Heart left ventricle (tissue), 16 donors: Measurements from ENCODE around the gene PTTG1IP. TPM values are rescaled to one million over a fixed set of nuclear protein-coding genes. Genes with fewer than 3 reads are reported as not detected.

Source experiments
- ATAC-seq, 4 donors: fragments of 200-7000 bp; cut with Tn5 transposase; one replicate each; pipeline ENCODE4 v1.9.1; 2020 to 2022; ENCODE audit warnings: moderate library complexity in 4 of 4, mild to moderate bottlenecking in 3 of 4, moderate number of reproducible peaks in 1 of 4
- DNase-seq, 5 donors: peaks; one replicate each; pipeline ENCODE4 v3.0.0-alpha.2; 2020
- H3K27ac ChIP-seq, 12 donors: fragments of 200-600 bp; sonication (generic) in 4 of 12; one replicate each; pipeline versions ENCODE4 v1.5.0 to v1.8.0; 2016 to 2022; ENCODE audit warnings: mild to moderate bottlenecking in 2 of 12
- H3K27me3 ChIP-seq, 9 donors: fragments of 200-600 bp; sonication (generic) in 2 of 9; one replicate each; pipeline versions ENCODE4 v1.5.1 to v1.8.0; 2016 to 2022; ENCODE audit warnings: mild to moderate bottlenecking in 3 of 9
- H3K36me3 ChIP-seq, 9 donors: fragments of 200-600 bp; sonication (generic) in 2 of 9; one replicate each; pipeline versions ENCODE4 v1.5.0 to v1.8.0; 2018 to 2022; ENCODE audit warnings: mild to moderate bottlenecking in 2 of 9
- H3K4me1 ChIP-seq, 12 donors: fragments of 200-600 bp; sonication (generic) in 4 of 12; one replicate each; pipeline versions ENCODE4 v1.5.0 to v1.8.0; 2016 to 2022; ENCODE audit warnings: mild to moderate bottlenecking in 3 of 12
- H3K4me3 ChIP-seq, 12 donors: fragments of 200-600 bp; sonication (generic) in 4 of 12; one replicate each; pipeline versions ENCODE4 v1.5.0 to v1.8.0; 2017 to 2022; ENCODE audit warnings: mild to moderate bottlenecking in 9 of 12, moderate library complexity in 4 of 12
- H3K9me3 ChIP-seq, 12 donors: fragments of 200-600 bp; sonication (generic) in 4 of 12; one replicate each; pipeline versions ENCODE4 v1.5.0 to v1.8.0; 2016 to 2022; ENCODE audit warnings: mild to moderate bottlenecking in 1 of 12
- POLR2A ChIP-seq, 2 donors: fragments of 450-650 bp; IDR thresholded peaks; one replicate each; pipeline ENCODE4 v1.6.1; 2017; ENCODE audit warnings: antibody characterized with exemption in 2 of 2, mild to moderate bottlenecking in 2 of 2, moderate library complexity in 2 of 2
- WGBS, 4 donors: extraction: QIAGEN DNeasy Blood & Tissue Kit in 2 of 4; methylation state at CpG; one replicate each; pipeline versions ENCODE4 v1.1.5 to v1.1.7; 2013 to 2018; 5-methylcytosine and 5-hydroxymethylcytosine counted together
- intact Hi-C, 10 donors: fragments of 100-400 bp; cut with DNase I; formaldehyde crosslinking; loops; one replicate each; pipeline versions ENCODE4 v1.11.1 to v1.14.2; 2022
- long read RNA-seq, 3 donors: library from polyadenylated mRNA; unstranded; transcript quantifications; one replicate each; pipeline ENCODE4 v2.0.0, GENCODE V29; 2020 to 2021
- polyA plus RNA-seq, 2 donors: library from polyadenylated mRNA; stranded (reverse); fragments of 200-250 nt; gene quantifications; one replicate each; pipeline ENCODE4 v1.2.3, GENCODE V29; 2013
- total RNA-seq, 9 donors: library from RNA; depleted of rRNA in 2 of 9; stranded (reverse); fragments of >200 nt in 2 of 9; fragmentation: NEBNext Ultra II Directional in 3 of 9; extraction: Animal tissue kit (Norgen Biotek cat#: 25700) in 3 of 9; gene quantifications; one replicate each; pipeline versions ENCODE4 v1.1.0 to v1.2.4, GENCODE V29; 2016 to 2023
- TF ChIP-seq, protein P1 (sequence below), 12 donors: fragments of 200-600 bp; sonication (generic) in 4 of 12; IDR thresholded peaks; one replicate each; pipeline versions ENCODE4 v1.5.0 to v1.8.0; 2018 to 2022; ENCODE audit warnings: antibody characterized with exemption in 12 of 12, mild to moderate bottlenecking in 5 of 12
- donor health status: ischemic (EF 13 %, LVEDD 7.1; RV severe dilation, severe dysfunction).
- donor health status: healthy with polysubstance abuse.
- donor health status: DM: no; HTN: yes; CAD: no.
- donor health status: DM: no; HTN: no; CAD: no.
- donor health status: ischemic (EF 25% LVEDD 6.9; RV normal size, moderate dysfunction).
- donor health status: ischemic (EF 25% LVEDD 5.7; RV mildly dilated, moderate dysfunction).
- donor health status: healthy.
- donor health status: DM: yes; HTN: yes; CAD: no.
- donor health status: ischemic (EF 35%, LVEDD 5.7; RV mildly dilated, moderate dysfunction).
- donor health status: nonischemic (EF 11% LVEDD 7.7; RV severe dilation, severe dysfunction).
- donor health status: DM: yes; HTN: yes; CAD: no.
- donor health status: PGD.
- donor health status: ischemic (EF 29% LVEDD 5.4; RV normal size, mild dysfunction).
- donor health status: nonischemic (EF 23%, LVEDD 6.1; RV moderate dilation, normal function).

Gene PTTG1IP, protein sequence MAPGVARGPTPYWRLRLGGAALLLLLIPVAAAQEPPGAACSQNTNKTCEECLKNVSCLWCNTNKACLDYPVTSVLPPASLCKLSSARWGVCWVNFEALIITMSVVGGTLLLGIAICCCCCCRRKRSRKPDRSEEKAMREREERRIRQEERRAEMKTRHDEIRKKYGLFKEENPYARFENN
- total RNA-seq (100 to 1,000 TPM; 134 to 319 (median 172) TPM), polyA plus RNA-seq (100 to 1,000 TPM; 126 to 253 TPM)
- long read RNA-seq, donor 1, transcript PTTG1IP-201 (6 exons, 2,760 nt): major isoform, 283 of 383 reads
- long read RNA-seq, donor 1, partial matches to known transcripts: 17 of 383 reads
- long read RNA-seq, donor 1, other reads (novel, unspliced or antisense): 83 of 383 reads
- long read RNA-seq, donor 2, transcript PTTG1IP-201 (6 exons, 2,760 nt): major isoform, 1,252 of 1,470 reads
- long read RNA-seq, donor 2, partial matches to known transcripts: 79 of 1,470 reads
- long read RNA-seq, donor 2, other reads (novel, unspliced or antisense): 137 of 1,470 reads
- long read RNA-seq, donor 3, transcript PTTG1IP-201 (6 exons, 2,760 nt): major isoform, 397 of 516 reads
- long read RNA-seq, donor 3, partial matches to known transcripts: 21 of 516 reads
- long read RNA-seq, donor 3, other reads (novel, unspliced or antisense): 96 of 516 reads

DNA sequence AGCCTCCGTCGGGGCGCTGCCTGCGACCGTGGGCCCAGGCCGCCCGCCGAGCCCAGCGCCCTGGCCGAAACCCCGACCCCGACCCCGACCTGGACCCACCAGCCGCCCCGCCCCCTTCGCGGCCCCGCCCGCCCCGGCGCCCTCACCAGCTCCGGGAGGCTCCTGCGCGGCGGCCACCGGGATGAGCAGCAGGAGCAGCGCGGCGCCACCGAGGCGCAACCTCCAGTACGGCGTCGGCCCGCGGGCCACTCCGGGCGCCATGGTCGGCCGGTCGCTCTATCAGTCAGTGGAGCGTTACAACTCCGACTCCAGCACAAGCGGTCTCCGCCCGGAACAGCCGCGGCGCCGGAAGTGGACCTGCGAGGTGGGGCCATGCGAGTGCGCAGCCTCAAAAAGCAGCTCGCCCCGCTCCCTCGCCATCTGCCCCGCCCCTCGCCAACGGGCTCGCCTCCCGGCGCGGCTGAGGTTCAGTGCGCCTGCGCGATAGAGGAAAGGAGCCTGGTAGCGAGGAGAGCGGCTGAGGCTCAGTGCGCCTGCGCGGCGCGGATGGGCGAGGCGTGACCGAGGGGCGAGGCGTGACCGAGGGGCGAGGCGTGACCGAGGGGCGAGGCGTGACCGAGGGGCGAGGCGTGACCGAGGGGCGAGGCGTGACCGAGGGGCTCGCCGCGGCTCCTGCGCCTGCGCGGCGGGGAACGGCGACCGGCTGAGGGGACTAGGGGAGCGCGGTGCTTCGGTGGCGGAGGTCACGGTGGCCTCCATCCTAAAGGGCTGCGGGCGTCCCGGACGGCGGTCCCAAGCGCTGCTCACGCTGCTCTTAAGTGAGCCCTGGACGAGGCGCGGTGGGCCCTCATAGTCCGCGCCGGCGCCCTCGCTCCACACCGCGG, at the start of gene PTTG1IP:
Gene PTTG1IP, minus strand, starts transcription at position 335 of the 884 bp plus-strand sequence. Its CDS starts 74 bp downstream, at position 261.
- TF ChIP-seq, protein P1, sequence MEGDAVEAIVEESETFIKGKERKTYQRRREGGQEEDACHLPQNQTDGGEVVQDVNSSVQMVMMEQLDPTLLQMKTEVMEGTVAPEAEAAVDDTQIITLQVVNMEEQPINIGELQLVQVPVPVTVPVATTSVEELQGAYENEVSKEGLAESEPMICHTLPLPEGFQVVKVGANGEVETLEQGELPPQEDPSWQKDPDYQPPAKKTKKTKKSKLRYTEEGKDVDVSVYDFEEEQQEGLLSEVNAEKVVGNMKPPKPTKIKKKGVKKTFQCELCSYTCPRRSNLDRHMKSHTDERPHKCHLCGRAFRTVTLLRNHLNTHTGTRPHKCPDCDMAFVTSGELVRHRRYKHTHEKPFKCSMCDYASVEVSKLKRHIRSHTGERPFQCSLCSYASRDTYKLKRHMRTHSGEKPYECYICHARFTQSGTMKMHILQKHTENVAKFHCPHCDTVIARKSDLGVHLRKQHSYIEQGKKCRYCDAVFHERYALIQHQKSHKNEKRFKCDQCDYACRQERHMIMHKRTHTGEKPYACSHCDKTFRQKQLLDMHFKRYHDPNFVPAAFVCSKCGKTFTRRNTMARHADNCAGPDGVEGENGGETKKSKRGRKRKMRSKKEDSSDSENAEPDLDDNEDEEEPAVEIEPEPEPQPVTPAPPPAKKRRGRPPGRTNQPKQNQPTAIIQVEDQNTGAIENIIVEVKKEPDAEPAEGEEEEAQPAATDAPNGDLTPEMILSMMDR (IDR thresholded peaks at IDR 0.05): no peak
- peak; percentile 69 to 92 for TF ChIP-seq POLR2A (IDR thresholded peaks at IDR 0.05)
- H3K36me3 ChIP-seq: no peaks in the 10 kb centered on the region
- ATAC-seq: peak; percentile 83 to 87 (median 85)
- H3K9me3 ChIP-seq: no peaks in the 10 kb centered on the region
- WGBS, 4 donors: 0 to 1% (median 1%) methylated on average over 19 to 123 of the region's 123 CpGs
- H3K4me1 ChIP-seq: peaks cover 0 to 81% (median 52%) of the 10 kb centered on the region in 12 donors
- intact Hi-C loops: loop anchor here (2.0 to 10.0 kb wide), 9 partner anchors 27 to 261 kb away; partner anchors contain the start of genes UBE2G2 (in 9 of the 10) and SUMO3 (in 5 of the 10)
- peak within 1 kb of the TSS; percentile 90 to 99 (median 95) for H3K27ac ChIP-seq
- H3K4me3 ChIP-seq: peak within 1 kb of the TSS; percentile 66 to 98 (median 86)
- no peaks in the 10 kb centered on the region for H3K27me3 ChIP-seq
- peak; percentile 98 to 100 (median 99) for DNase-seq

DNA sequence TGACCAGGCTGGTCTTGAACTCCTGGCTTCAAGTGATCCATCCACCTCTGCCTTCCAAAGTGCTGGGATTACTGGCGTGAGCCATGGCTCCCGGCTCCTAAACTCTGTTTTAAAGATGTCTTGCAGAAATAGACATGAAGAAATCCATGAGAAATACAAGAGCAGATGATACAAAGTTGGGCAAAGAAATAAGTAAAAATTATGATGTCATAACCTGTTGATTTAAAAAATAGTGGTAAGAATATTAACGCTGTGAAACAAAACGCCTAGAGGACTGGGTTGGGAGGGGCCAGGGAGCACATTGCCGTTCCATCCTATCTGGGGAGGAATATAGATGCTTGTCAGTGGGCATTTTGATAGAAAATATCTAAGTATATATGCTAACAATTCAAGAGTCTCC, 48.4 kb upstream of the PTTG1IP start:
- Histone ChIP-seq H3K4me1 (peaks cover 0 to 76% (median 0%) of the 10 kb centered on the region in 12 donors), H3K36me3 (peaks cover 0 to 14% (median 0%) of the 10 kb centered on the region in 9 donors), H3K27ac (peak overlapping the region in 1 of 12 donors; percentile 93), H3K27me3 (peaks cover 0 to 41% (median 6%) of the 10 kb centered on the region in 9 donors), H3K9me3 (no peaks in the 10 kb centered on the region), H3K4me3 (peak overlapping the region in 1 of 12 donors; percentile 76)
- TF ChIP-seq POLR2A (IDR thresholded peaks at IDR 0.05): no peak
- TF ChIP-seq, protein P1 (IDR thresholded peaks at IDR 0.05): no peak
- intact Hi-C loops: no loop called here
- DNase-seq (no peak), ATAC-seq (no peak)
- 67 to 82% (median 76%) methylated on average over 5 of the region's 5 CpGs for WGBS, 4 donors

DNA sequence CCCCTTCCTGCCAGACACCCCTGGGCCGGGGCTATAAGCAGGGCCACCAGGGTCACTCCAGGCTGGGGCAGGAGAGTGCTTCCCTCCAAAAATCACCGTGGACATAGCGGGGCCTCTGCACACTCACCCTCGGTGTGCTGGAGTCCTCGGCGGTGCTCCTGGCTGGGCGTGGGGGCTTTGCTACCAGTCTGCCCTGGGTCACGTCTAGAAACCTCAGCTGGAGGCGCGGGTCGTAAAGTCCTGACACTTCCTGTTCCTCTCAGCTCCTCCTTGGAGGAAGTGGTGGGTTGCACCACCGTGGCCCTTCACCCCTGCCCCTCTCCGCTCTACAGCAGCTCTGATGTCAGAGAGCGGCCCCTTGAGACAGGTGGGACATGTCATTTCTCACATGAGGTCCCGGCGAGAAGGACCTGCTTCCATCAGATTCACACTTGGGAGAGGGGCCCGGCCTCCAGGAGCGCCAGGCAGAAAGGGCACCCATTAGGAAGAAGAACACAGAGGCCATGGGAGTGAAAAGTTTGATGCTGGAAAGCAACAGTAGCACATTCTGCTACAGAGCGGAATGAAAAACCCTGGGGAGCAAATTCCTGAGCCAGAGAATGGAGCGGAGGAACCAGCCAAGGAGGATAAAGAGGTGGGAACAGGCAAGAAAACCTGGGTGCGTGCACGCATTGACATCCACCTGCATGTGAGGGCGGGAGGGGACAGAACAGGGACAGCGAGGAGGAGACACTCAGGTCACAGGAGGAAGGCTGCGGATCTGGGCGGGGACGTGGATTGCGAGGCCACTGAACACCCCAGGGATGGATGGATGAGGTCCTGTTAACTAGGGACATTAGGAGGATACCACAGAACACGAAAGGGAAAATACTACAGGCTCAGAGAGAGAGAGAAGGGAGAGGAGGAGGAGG, 47.5 kb upstream of the PTTG1IP start, which contains the start of gene ITGB2:
Gene ITGB2, minus strand, starts transcription at position 206 of the 911 bp plus-strand sequence. CDS start 10,117 bp downstream, outside the sequence.
- intact Hi-C loops: no loop called here
- H3K4me3 ChIP-seq: peak within 1 kb of the TSS in 11 of 12 donors; percentile 1 to 76 (median 38)
- 54 to 64% (median 59%) methylated on average over 29 of the region's 29 CpGs for whole genome bisulfite sequencing, 4 donors
- H3K9me3 ChIP-seq: no peaks in the 10 kb centered on the region
- peak within 1 kb of the TSS in 4 of 12 donors; percentile 19 to 93 (median 30) for H3K27ac ChIP-seq
- DNase-seq (peak in 3 of 5 donors; percentile 64 to 88 (median 72)), ATAC-seq (peak; percentile 23 to 70 (median 60))
- H3K4me1 ChIP-seq: peaks cover 0 to 76% (median 0%) of the 10 kb centered on the region in 12 donors
- H3K27me3 ChIP-seq: peaks cover 0 to 32% (median 6%) of the 10 kb centered on the region in 9 donors
- H3K36me3 ChIP-seq: peaks cover 0 to 14% (median 0%) of the 10 kb centered on the region in 9 donors
- TF ChIP-seq, protein P1 (IDR thresholded peaks at IDR 0.05): no peak
- TF ChIP-seq POLR2A (IDR thresholded peaks at IDR 0.05): no peak
